Small intestine (tissue), 16 donors: ENCODE data around the gene ZNF365. TPM values are rescaled to one million over a fixed set of nuclear protein-coding genes. Genes with fewer than 3 reads are reported as not detected.

Source experiments
- DNase-seq, 2 donors: peaks; one replicate each; pipeline versions ENCODE4 v3.0.0 to v3.0.0-alpha.2; 2013
- FAIRE-seq: peaks from 2 replicates; lab custom pipeline; 2012; peaks lifted over from hg19 to GRCh38; lab: Jason Lieb, UNC
- H3K27ac ChIP-seq, 3 donors: one replicate each; pipeline ENCODE4 v1.5.1; 2013; ENCODE audit warnings: low read length in 2 of 3, mild to moderate bottlenecking in 2 of 3, control low read depth in 1 of 3, inconsistent platforms in 1 of 3, low read depth in 1 of 3, moderate library complexity in 1 of 3
- H3K27me3 ChIP-seq, 3 donors: one replicate each; pipeline ENCODE4 v1.6.1; 2013; ENCODE audit warnings: low read length in 3 of 3, inconsistent platforms in 1 of 3; ENCODE audit not compliant: control insufficient read depth in 3 of 3, insufficient read depth in 3 of 3
- H3K36me3 ChIP-seq, 3 donors: one replicate each; pipeline ENCODE4 v1.6.1; 2013; ENCODE audit warnings: low read length in 3 of 3, inconsistent platforms in 1 of 3, low read depth in 1 of 3, mild to moderate bottlenecking in 1 of 3, moderate library complexity in 1 of 3; ENCODE audit not compliant: control insufficient read depth in 3 of 3, insufficient read depth in 2 of 3
- H3K4me1 ChIP-seq, 3 donors: one replicate each; pipeline ENCODE4 v1.6.1; 2013; ENCODE audit warnings: low read length in 2 of 3, inconsistent platforms in 1 of 3, low read depth in 1 of 3, mild to moderate bottlenecking in 1 of 3, moderate library complexity in 1 of 3; ENCODE audit not compliant: control insufficient read depth in 3 of 3, insufficient read depth in 2 of 3
- H3K4me3 ChIP-seq, 3 donors: one replicate each; pipeline ENCODE4 v1.5.1; 2013; ENCODE audit warnings: low read length in 3 of 3, control low read depth in 1 of 3, inconsistent platforms in 1 of 3, low read depth in 1 of 3, mild to moderate bottlenecking in 1 of 3, moderate library complexity in 1 of 3
- H3K9me3 ChIP-seq, 2 donors: one replicate each; pipeline ENCODE4 v1.6.1; 2013; ENCODE audit warnings: low read depth in 1 of 2, low read length in 1 of 2; ENCODE audit not compliant: control insufficient read depth in 2 of 2, insufficient read depth in 1 of 2
- WGBS, 3 donors: extraction: QIAGEN DNeasy Blood & Tissue Kit; methylation state at CpG; one replicate each; pipeline ENCODE4 v1.1.7; 2013; 5-methylcytosine and 5-hydroxymethylcytosine counted together
- long read RNA-seq, 10 donors: transcript quantifications; one replicate each; lab custom pipeline, GENCODE V29; 2026
- polyA plus RNA-seq, 4 donors: library from polyadenylated mRNA; stranded (reverse) in 3 of 4; unstranded in 1 of 4; fragments of 200-250 nt in 3 of 4; fragments of 120-200 nt in 1 of 4; gene quantifications; one replicate each; pipeline versions ENCODE4 v1.2.1 to v1.2.3, GENCODE V29; 2013
- donor health status: healthy with polysubstance abuse.
- donor health status: control.
- donor health status: control.
- donor health status: Bipolar disorder and iron deficiency.
- donor health status: healthy.

The ZNF365 gene
- polyA plus RNA-seq, result under 1 TPM in 2 of 4 donors, not detected in 2; 0.21 TPM
- long read RNA-seq, donor 1, result 0 reads
- long read RNA-seq, donor 2, result 0 reads
- long read RNA-seq, donor 3, result 0 reads
- long read RNA-seq, donor 4, result 0 reads
- long read RNA-seq, donor 5, result 0 reads
- long read RNA-seq, donor 6, result 0 reads
- long read RNA-seq, donor 7, result 0 reads
- long read RNA-seq, donor 8, result 0 reads
- long read RNA-seq, donor 9, result 0 reads
- long read RNA-seq, donor 10, result 0 reads

GRCh38 chr10:62373995-62374861 is at the start of gene ZNF365:
ZNF365 (plus strand) TSS chr10:62374369; CDS start chr10:62376194, 1,825 bp downstream.
- DNase-seq, result peak in 1 of 2 donors; percentile 33
- FAIRE-seq, result no peak
- WGBS, 3 donors, result 2 to 3% (median 2%) methylated on average over 53 to 73 of the region's 73 CpGs
- Histone ChIP-seq H3K27ac (no peak within 1 kb of the TSS), H3K4me3 (peak within 1 kb of the TSS in 2 of 3 donors; percentile 18 to 50), H3K36me3 (no peaks in the 10 kb centered on the region), H3K9me3 (no peaks in the 10 kb centered on the region), H3K27me3 (peaks cover 0 to 27% (median 10%) of the 10 kb centered on the region in 3 donors), H3K4me1 (no peaks in the 10 kb centered on the region)

- H3K36me3 ChIP-seq, result no peaks in the 10 kb centered on the region
- no peak overlapping the region for H3K27ac ChIP-seq
- no peaks in the 10 kb centered on the region for H3K27me3 ChIP-seq
- WGBS, 3 donors, result 77 to 85% (median 82%) methylated on average over 1 of the region's 1 CpG
- no peak overlapping the region for H3K4me3 ChIP-seq
- no peaks in the 10 kb centered on the region for H3K9me3 ChIP-seq
- DNase-seq (no peak), FAIRE-seq (no peak)
- H3K4me1 ChIP-seq, result no peaks in the 10 kb centered on the region
Observed at GRCh38 chr10:62326176-62326575, 48.0 kb upstream of the ZNF365 start.

- FAIRE-seq, result no peak
- Histone ChIP-seq H3K27ac (no peak overlapping the region), H3K27me3 (no peaks in the 10 kb centered on the region), H3K9me3 (no peaks in the 10 kb centered on the region), H3K4me1 (no peaks in the 10 kb centered on the region), H3K36me3 (no peaks in the 10 kb centered on the region), H3K4me3 (no peak overlapping the region)
- no peak for DNase-seq
- 58 to 71% (median 60%) methylated on average over 3 of the region's 3 CpGs for WGBS, 3 donors
Observed at GRCh38 chr10:62327885-62328284, 46.3 kb upstream of the ZNF365 start.

GRCh38 chr10:62330213-62330612 is 44.0 kb upstream of the ZNF365 start:
- WGBS, 3 donors, result 84 to 91% (median 86%) methylated on average over 1 of the region's 1 CpG
- DNase-seq (no peak), FAIRE-seq (no peak)
- no peak overlapping the region for H3K27ac ChIP-seq
- peaks cover 0 to 2% (median 0%) of the 10 kb centered on the region in 3 donors for H3K27me3 ChIP-seq
- H3K4me3 ChIP-seq, result no peak overlapping the region
- no peaks in the 10 kb centered on the region for H3K36me3 ChIP-seq
- no peaks in the 10 kb centered on the region for H3K4me1 ChIP-seq
- H3K9me3 ChIP-seq, result no peaks in the 10 kb centered on the region

GRCh38 chr10:62332406-62332805 is 41.8 kb upstream of the ZNF365 start:
- FAIRE-seq, result no peak
- DNase-seq, result no peak
- Histone ChIP-seq H3K9me3 (no peaks in the 10 kb centered on the region), H3K27me3 (peaks cover 0 to 2% (median 0%) of the 10 kb centered on the region in 3 donors), H3K4me1 (no peaks in the 10 kb centered on the region), H3K4me3 (no peak overlapping the region), H3K36me3 (no peaks in the 10 kb centered on the region), H3K27ac (no peak overlapping the region)

- H3K36me3 ChIP-seq, result no peaks in the 10 kb centered on the region
- H3K9me3 ChIP-seq, result no peaks in the 10 kb centered on the region
- peaks cover 0 to 2% (median 0%) of the 10 kb centered on the region in 3 donors for H3K27me3 ChIP-seq
- WGBS, 3 donors, result 56 to 63% (median 61%) methylated on average over 3 of the region's 3 CpGs
- no peak overlapping the region for H3K4me3 ChIP-seq
- DNase-seq, result no peak
- no peaks in the 10 kb centered on the region for H3K4me1 ChIP-seq
- no peak for FAIRE-seq
- no peak overlapping the region for H3K27ac ChIP-seq
Observed at GRCh38 chr10:62333135-62333889, 40.9 kb upstream of the ZNF365 start.

GRCh38 chr10:62333988-62334682 is 40.0 kb upstream of the ZNF365 start:
- no peak for DNase-seq
- no peak for FAIRE-seq
- no peak overlapping the region for H3K27ac ChIP-seq
- H3K27me3 ChIP-seq, result peaks cover 0 to 2% (median 0%) of the 10 kb centered on the region in 3 donors
- no peaks in the 10 kb centered on the region for H3K4me1 ChIP-seq
- no peaks in the 10 kb centered on the region for H3K9me3 ChIP-seq
- H3K36me3 ChIP-seq, result no peaks in the 10 kb centered on the region
- no peak overlapping the region for H3K4me3 ChIP-seq

- no peaks in the 10 kb centered on the region for H3K9me3 ChIP-seq
- no peak for FAIRE-seq
- no peak overlapping the region for H3K4me3 ChIP-seq
- DNase-seq, result no peak
- no peaks in the 10 kb centered on the region for H3K4me1 ChIP-seq
- 42 to 52% (median 42%) methylated on average over 2 of the region's 2 CpGs for WGBS, 3 donors
- no peak overlapping the region for H3K27ac ChIP-seq
- H3K36me3 ChIP-seq, result no peaks in the 10 kb centered on the region
- H3K27me3 ChIP-seq, result peaks cover 0 to 2% (median 0%) of the 10 kb centered on the region in 3 donors
Observed at GRCh38 chr10:62335326-62335725, 38.8 kb upstream of the ZNF365 start.
